SU-DHL-6 (cell line): ENCODE results near the gene TSPAN32.

Source experiments
- CTCF ChIP-seq: fragments of 200-600 bp; sonication (generic); IDR thresholded peaks from one replicate; pipeline ENCODE4 v1.5.1; 2017; ENCODE audit warnings: antibody characterized with exemption, mild to moderate bottlenecking, low read length, moderate library complexity; ENCODE audit not compliant: insufficient read depth, poor library complexity, severe bottlenecking
- EZH2phosphoT487 ChIP-seq: fragments of 200-600 bp; sonication (generic), shearing (Covaris generic); conservative IDR thresholded peaks from 2 replicates; pipeline ENCODE4 v1.6.1; 2018; ENCODE audit warnings: mild to moderate bottlenecking, antibody characterized with exemption, low read length, moderate library complexity, mixed read lengths

DNA sequence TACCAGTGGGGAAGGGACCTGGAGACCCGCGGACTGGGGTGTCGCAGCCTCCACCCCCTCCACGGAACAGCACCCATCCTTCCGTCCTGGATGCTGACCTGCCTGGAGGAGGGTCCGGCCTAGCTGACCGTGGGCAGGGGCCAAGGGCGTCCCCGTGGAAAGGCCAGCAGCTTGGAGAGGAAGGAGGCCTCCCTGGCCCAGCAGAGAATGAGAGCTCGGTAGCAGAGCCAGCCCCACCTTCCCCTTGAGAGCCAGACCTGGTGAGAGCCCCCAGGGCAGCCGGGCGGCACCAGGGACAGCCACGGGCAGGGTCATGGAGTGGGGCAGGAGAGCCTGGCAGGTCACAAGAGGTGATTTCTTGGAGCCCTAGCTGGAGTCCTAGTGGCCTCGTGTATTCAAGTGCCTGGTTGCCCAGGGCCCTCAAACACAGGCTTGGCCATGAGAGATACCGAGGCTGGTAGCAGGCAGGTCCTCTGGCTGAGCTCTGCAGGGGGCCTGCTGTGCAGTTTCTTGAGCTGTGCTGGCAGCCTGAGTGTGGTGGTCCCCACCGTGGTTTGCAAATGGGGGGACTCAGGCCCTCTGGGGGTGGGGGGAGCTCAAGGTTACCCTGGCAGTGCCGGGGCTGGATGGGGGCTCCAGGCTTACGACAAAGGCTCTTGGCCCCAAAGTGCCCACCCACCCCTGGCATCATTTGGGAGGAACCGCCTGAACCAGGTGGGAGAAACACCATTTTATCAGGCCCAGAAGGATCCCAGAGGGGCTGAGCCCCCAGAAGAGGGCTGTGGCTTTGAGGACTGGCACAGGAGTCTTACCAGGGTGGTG, 7.6 kb downstream of the TSPAN32 start:
- TF ChIP-seq CTCF, result no peak
- TF ChIP-seq EZH2phosphoT487, result no peak
